ENCODE results near the gene DYRK3.

DNA sequence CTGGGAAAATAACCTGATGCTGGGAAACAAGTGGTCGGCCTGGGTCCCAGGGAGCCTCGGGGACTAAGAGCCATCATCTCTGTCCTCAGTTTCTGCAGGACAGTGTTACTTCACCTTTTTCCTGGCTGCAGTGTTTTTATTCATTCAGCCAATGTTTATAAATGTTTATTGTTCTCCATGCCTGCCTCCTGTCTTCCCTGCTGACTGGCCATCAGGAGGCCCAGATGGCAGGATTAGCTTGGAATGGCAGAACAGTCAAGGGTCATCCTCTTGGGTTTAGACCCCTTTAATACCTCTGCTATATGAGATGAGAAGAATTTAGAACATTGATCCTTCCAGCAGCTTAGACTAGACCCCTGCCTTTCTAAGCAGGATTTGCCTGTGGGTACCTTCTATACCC is 62.7 kb downstream of the DYRK3 start:
- TF ChIP-seq HDGF (IDR thresholded peaks at IDR 0.05), result no peak
- no peak for TF ChIP-seq EGR1 (IDR thresholded peaks at IDR 0.05; ENCODE audit: borderline replicate concordance in 1 of 2, low read depth in 2 of 2, low read length in 2 of 2)
- TF ChIP-seq JUNB (IDR thresholded peaks at IDR 0.05), result no peak
- no peak for TF ChIP-seq TBL1XR1 (IDR thresholded peaks at IDR 0.05; ENCODE audit: low read depth, low read length)
- no peak for TF ChIP-seq CHD2 (IDR thresholded peaks at IDR 0.05; ENCODE audit: borderline replicate concordance, low read depth, low read length)
- no peak for TF ChIP-seq CEBPB (IDR thresholded peaks at IDR 0.05; ENCODE audit: borderline replicate concordance in 1 of 2, low read depth in 2 of 2, low read length in 2 of 2)
- TF ChIP-seq NR2C2 (IDR thresholded peaks at IDR 0.05; ENCODE audit: borderline replicate concordance, control insufficient read depth, insufficient read length, low read depth), result no peak
- no peak for TF ChIP-seq CHD1 (IDR thresholded peaks at IDR 0.05; ENCODE audit: low read depth, low read length)
- TF ChIP-seq, protein P1, sequence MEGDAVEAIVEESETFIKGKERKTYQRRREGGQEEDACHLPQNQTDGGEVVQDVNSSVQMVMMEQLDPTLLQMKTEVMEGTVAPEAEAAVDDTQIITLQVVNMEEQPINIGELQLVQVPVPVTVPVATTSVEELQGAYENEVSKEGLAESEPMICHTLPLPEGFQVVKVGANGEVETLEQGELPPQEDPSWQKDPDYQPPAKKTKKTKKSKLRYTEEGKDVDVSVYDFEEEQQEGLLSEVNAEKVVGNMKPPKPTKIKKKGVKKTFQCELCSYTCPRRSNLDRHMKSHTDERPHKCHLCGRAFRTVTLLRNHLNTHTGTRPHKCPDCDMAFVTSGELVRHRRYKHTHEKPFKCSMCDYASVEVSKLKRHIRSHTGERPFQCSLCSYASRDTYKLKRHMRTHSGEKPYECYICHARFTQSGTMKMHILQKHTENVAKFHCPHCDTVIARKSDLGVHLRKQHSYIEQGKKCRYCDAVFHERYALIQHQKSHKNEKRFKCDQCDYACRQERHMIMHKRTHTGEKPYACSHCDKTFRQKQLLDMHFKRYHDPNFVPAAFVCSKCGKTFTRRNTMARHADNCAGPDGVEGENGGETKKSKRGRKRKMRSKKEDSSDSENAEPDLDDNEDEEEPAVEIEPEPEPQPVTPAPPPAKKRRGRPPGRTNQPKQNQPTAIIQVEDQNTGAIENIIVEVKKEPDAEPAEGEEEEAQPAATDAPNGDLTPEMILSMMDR (IDR thresholded peaks at IDR 0.05 in 2 of 3, conservative IDR thresholded peaks at IDR 0.05 in 1 of 3; ENCODE audit: control insufficient read depth in 2 of 3, extremely low read depth in 1 of 3, insufficient read depth in 1 of 3, low read depth in 3 of 3, low read length in 3 of 3), result no peak
- TF ChIP-seq CEBPZ (IDR thresholded peaks at IDR 0.05; ENCODE audit: low read depth, low read length), result no peak
- TF ChIP-seq SPI1 (IDR thresholded peaks at IDR 0.05; ENCODE audit: borderline replicate concordance, insufficient read depth, low read depth, low read length), result no peak
- TF ChIP-seq BACH1 (IDR thresholded peaks at IDR 0.05; ENCODE audit: borderline replicate concordance), result no peak
- TF ChIP-seq EZH2 (IDR thresholded peaks at IDR 0.05; ENCODE audit: borderline replicate concordance, control insufficient read depth, low read depth, low read length), result no peak
- TF ChIP-seq SRF (IDR thresholded peaks at IDR 0.05; ENCODE audit: low read depth in 2 of 2, low read length in 2 of 2), result no peak
